Neural cell (in vitro differentiated cells): ENCODE data around the gene NRN1L. TPM values are rescaled to one million over a fixed set of nuclear protein-coding genes. Genes with fewer than 3 reads are reported as not detected.
"Not testable (repeated sequence)": the region's sequence is repeated elsewhere in the genome, so short reads cannot be mapped to it uniquely, and the experiment has no call there.

ENCODE experiments used
- H2AFZ ChIP-seq: fragments of 200-600, 300-800 bp; sonication (generic), shearing (Covaris generic); 2 replicates; pipeline ENCODE4 v1.6.0; 2014; ENCODE audit warnings: low read depth, mild to moderate bottlenecking, antibody characterized with exemption, low read length, moderate library complexity
- H3F3A ChIP-seq: fragments of 200-600 bp; shearing (Covaris generic); 2 replicates; pipeline ENCODE4 v1.6.1; 2016; ENCODE audit warnings: mild to moderate bottlenecking, moderate library complexity, mixed read lengths, antibody characterized with exemption, low read length; ENCODE audit not compliant: insufficient read depth, poor library complexity, severe bottlenecking
- H3K27ac ChIP-seq: fragments of 200-600, 300-800 bp; sonication (generic), shearing (Covaris generic); 2 replicates; pipeline ENCODE4 v1.5.1; 2014; ENCODE audit warnings: mild to moderate bottlenecking, low read length, moderate library complexity
- H3K27me3 ChIP-seq: fragments of 300-800, 200-600 bp; sonication (generic), shearing (Covaris generic); 2 replicates; pipeline ENCODE4 v1.6.0; 2014; ENCODE audit warnings: mild to moderate bottlenecking, low read depth, low read length, moderate library complexity; ENCODE audit not compliant: insufficient read depth
- H3K36me3 ChIP-seq: fragments of 300-800, 200-600 bp; sonication (generic), shearing (Covaris generic); 2 replicates; pipeline ENCODE4 v1.5.1; 2014; ENCODE audit warnings: mild to moderate bottlenecking, antibody characterized with exemption, low read length, moderate library complexity; ENCODE audit not compliant: insufficient read depth
- H3K4me2 ChIP-seq: fragments of 300-800, 200-600 bp; sonication (generic), shearing (Covaris generic); 2 replicates; pipeline ENCODE4 v1.6.0; 2014; ENCODE audit warnings: mild to moderate bottlenecking, low read length
- H3K4me3 ChIP-seq: fragments of 300-800, 200-600 bp; sonication (generic), shearing (Covaris generic); 2 replicates; pipeline ENCODE4 v1.5.1; 2014; ENCODE audit warnings: mild to moderate bottlenecking, low read length, moderate library complexity
- H3K79me2 ChIP-seq: fragments of 200-600 bp; shearing (Covaris generic); replicated peaks from 2 replicates; pipeline ENCODE4 v1.6.0; 2014; ENCODE audit warnings: mild to moderate bottlenecking, low read length, moderate library complexity; ENCODE audit not compliant: insufficient read depth
- H3K9ac ChIP-seq: fragments of 300-800, 200-600 bp; sonication (generic), shearing (Covaris generic); 2 replicates; pipeline ENCODE4 v1.6.1; 2016; ENCODE audit warnings: mild to moderate bottlenecking, low read length, mixed read lengths
- H3K9me2 ChIP-seq: fragments of 200-600 bp; shearing (Covaris generic); 2 replicates; pipeline ENCODE4 v1.6.1; 2016; ENCODE audit warnings: mild to moderate bottlenecking, low read length, mixed read lengths; ENCODE audit not compliant: insufficient read depth
- H3K9me3 ChIP-seq: fragments of 200-600, 300-800 bp; sonication (generic), shearing (Covaris generic); 2 replicates; pipeline ENCODE4 v1.6.1; 2016; ENCODE audit warnings: mild to moderate bottlenecking, mixed run types, low read length, moderate library complexity, mixed read lengths
- H4K20me1 ChIP-seq: fragments of 200-600 bp; shearing (Covaris generic); 2 replicates; pipeline ENCODE4 v1.6.1; 2016; ENCODE audit warnings: mild to moderate bottlenecking, mixed run types; ENCODE audit not compliant: insufficient read depth
- CTCF ChIP-seq: fragments of 450-650 bp; IDR thresholded peaks from 2 replicates; pipeline ENCODE4 v1.5.1; 2014; ENCODE audit warnings: antibody characterized with exemption, mild to moderate bottlenecking, moderate library complexity; ENCODE audit not compliant: poor library complexity, severe bottlenecking
- EP300 ChIP-seq: fragments of 450-650 bp; conservative IDR thresholded peaks from 2 replicates; pipeline ENCODE4 v1.6.1; 2014; ENCODE audit warnings: antibody characterized with exemption, mild to moderate bottlenecking, moderate library complexity; ENCODE audit not compliant: poor library complexity, severe bottlenecking
- EZH2 ChIP-seq: fragments of 200-600, 300-800 bp; shearing (Covaris generic), sonication (generic); IDR thresholded peaks from 2 replicates; pipeline ENCODE4 v1.6.1; 2014; ENCODE audit warnings: antibody characterized with exemption, low read length, borderline replicate concordance, mild to moderate bottlenecking; ENCODE audit not compliant: insufficient read depth, poor library complexity, severe bottlenecking
- MXI1 ChIP-seq: fragments of 450-650 bp; conservative IDR thresholded peaks from 2 replicates; pipeline ENCODE4 v1.6.1; 2014; ENCODE audit warnings: antibody characterized with exemption, mild to moderate bottlenecking; ENCODE audit not compliant: poor library complexity, severe bottlenecking
- POLR2AphosphoS5 ChIP-seq: IDR thresholded peaks from 2 replicates; pipeline ENCODE4 v1.6.1; 2012
- RAD21 ChIP-seq: fragments of 450-650 bp; conservative IDR thresholded peaks from 2 replicates; pipeline ENCODE4 v1.6.1; 2014; ENCODE audit warnings: antibody characterized with exemption, mild to moderate bottlenecking, moderate library complexity
- REST ChIP-seq: IDR thresholded peaks from 2 replicates; pipeline ENCODE4 v1.6.1; 2012; ENCODE audit warnings: borderline replicate concordance
- SMC3 ChIP-seq: fragments of 450-650 bp; conservative IDR thresholded peaks from 2 replicates; pipeline ENCODE4 v1.6.1; 2014; ENCODE audit warnings: antibody characterized with exemption, mild to moderate bottlenecking, moderate library complexity; ENCODE audit not compliant: poor library complexity
- TAF1 ChIP-seq: IDR thresholded peaks from 2 replicates; pipeline ENCODE4 v1.6.1; 2012; ENCODE audit warnings: low read depth
- polyA plus RNA-seq: library from polyadenylated mRNA; depleted of rRNA; stranded (reverse); fragments of >200 nt; gene quantifications from 2 replicates; pipeline ENCODE4 v1.2.3, GENCODE V29; 2014

Gene NRN1L
- polyA plus RNA-seq, 1 donor from 2014 or later: not detected

GRCh38 chr16:67861877-67862276 is 22.8 kb upstream of the NRN1L start:
- Histone ChIP-seq H4K20me1 (no peaks in the 10 kb centered on the region), H3K4me2 (no peak overlapping the region), H3K27me3 (no peaks in the 10 kb centered on the region), H3K27ac (no peak overlapping the region), H3K9me2 (no peaks in the 10 kb centered on the region), H3K36me3 (no peaks in the 10 kb centered on the region), H3K79me2 (peaks cover 35% of the 10 kb centered on the region), H3K9me3 (no peaks in the 10 kb centered on the region), H2AFZ (no peak overlapping the region), H3K4me3 (no peak overlapping the region), H3K9ac (no peak overlapping the region), H3F3A (no peaks in the 10 kb centered on the region)
- TF ChIP-seq REST (no peak), EP300 (no peak), CTCF (no peak), TAF1 (no peak), POLR2AphosphoS5 (no peak), EZH2 (no peak), SMC3 (no peak), RAD21 (no peak), MXI1 (no peak)

GRCh38 chr16:67862623-67863583 is 21.8 kb upstream of the NRN1L start:
- Histone ChIP-seq H3K4me2 (no peak overlapping the region), H3K9ac (no peak overlapping the region), H3K79me2 (peaks cover 25% of the 10 kb centered on the region), H3K9me2 (no peaks in the 10 kb centered on the region), H3K36me3 (no peaks in the 10 kb centered on the region), H3K27me3 (no peaks in the 10 kb centered on the region), H2AFZ (no peak overlapping the region), H3K9me3 (no peaks in the 10 kb centered on the region), H3K27ac (no peak overlapping the region), H4K20me1 (no peaks in the 10 kb centered on the region), H3F3A (no peaks in the 10 kb centered on the region), H3K4me3 (no peak overlapping the region)
- TF ChIP-seq RAD21 (no peak), SMC3 (no peak), TAF1 (no peak), REST (no peak), MXI1 (no peak), CTCF (no peak), EZH2 (no peak), EP300 (no peak)

- H3K9ac ChIP-seq, H3K9me3 ChIP-seq, H4K20me1 ChIP-seq, H3K36me3 ChIP-seq, H3K4me3 ChIP-seq, H3K9me2 ChIP-seq, H2AFZ ChIP-seq, H3K27me3 ChIP-seq, H3K27ac ChIP-seq, H3F3A ChIP-seq, H3K4me2 ChIP-seq: not testable (repeated sequence)
- H3K79me2 ChIP-seq: peaks cover 14% of the 10 kb centered on the region
Measured at GRCh38 chr16:67864044-67864443, 20.6 kb upstream of the NRN1L start.
